Cerebellar cortex (tissue), 1 donor: ENCODE data around the gene ALOXE3.
A peak's percentile ranks its signal among the peaks of the same experiment; 100 is the strongest.
"Not testable (repeated sequence)": the region's sequence is repeated elsewhere in the genome, so short reads cannot be mapped to it uniquely, and the experiment has no call there.

Experiments used
- DNase-seq: peaks from one replicate; pipeline ENCODE4 v3.0.0-alpha.2; 2015; ENCODE audit warnings: low spot score

ALOXE3 gene

DNA sequence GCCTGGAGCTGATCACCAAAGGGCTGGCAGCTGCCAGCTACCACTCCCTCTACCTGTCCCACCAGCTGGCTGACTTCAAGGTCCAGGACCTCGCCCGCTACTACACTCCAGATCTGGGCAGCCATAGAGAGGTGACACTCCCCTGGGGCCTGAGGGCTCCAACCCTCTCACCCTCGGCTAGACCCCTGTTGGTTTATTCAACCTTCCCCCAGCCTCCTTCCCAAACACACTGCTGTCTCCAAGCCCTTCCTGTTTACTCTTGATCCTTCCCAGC, 48.8 kb downstream of the ALOXE3 start:
- no peak for DNase-seq

DNA sequence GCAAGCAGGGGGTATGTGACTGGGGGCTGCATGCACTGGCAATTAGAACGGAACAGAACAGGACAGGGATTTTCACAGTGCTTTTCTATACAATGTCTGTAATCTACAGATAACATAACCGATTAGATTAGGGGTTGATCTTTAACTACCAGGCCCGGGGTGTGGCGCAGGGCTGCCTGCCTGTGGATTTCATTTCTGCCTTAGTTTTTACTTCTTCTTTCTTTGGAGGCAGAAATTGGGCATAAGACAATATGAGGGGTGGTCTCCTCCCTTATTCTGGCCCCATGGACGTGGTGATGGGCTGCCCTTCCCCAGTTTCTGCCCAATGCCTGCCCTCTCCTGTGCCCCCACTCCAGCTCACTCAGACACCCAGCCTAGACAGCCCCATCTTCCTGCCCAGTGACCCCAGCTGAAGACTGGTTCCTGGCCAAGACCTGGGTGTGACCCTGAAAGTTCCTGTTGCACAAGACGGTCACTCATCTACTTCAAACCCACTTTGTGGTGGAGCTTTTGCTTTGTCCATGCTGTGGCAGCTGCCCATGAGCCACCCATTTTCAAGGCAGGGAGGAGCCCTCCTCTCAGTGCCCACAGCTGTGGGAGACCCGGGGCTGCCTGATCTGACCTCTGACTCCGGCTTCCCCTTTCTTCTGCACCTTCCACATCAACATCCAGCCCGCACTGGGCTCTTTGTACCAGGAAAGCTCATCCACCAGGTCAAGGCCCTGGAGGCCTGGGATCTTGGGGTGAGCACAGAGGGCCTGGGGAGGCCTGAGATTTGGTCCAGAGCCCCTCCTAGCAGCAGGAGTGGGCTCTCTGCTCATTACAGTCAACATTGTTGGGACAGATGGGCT, 49.4 kb downstream of the ALOXE3 start:
- no peak for DNase-seq

DNA sequence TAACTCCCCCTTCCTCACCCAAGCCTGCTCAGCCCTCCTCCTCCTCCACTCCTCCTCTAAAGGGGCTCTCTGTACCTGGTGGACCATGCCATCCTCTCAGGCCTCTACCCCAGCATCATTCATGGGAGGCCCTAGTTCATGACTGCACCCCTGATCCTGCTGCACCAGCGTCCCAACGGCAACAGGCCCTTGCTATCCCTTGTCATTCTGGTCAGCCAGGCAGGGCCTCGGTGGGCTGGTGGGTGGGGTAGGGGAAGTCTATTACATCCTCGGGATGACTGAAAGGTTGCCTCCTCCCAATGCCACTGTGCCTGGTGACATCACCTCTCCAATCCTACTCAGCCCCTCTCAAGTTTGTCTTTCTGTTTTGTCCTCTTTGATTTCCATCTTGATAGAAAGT, 50.5 kb downstream of the ALOXE3 start:
- no peak for DNase-seq

DNA sequence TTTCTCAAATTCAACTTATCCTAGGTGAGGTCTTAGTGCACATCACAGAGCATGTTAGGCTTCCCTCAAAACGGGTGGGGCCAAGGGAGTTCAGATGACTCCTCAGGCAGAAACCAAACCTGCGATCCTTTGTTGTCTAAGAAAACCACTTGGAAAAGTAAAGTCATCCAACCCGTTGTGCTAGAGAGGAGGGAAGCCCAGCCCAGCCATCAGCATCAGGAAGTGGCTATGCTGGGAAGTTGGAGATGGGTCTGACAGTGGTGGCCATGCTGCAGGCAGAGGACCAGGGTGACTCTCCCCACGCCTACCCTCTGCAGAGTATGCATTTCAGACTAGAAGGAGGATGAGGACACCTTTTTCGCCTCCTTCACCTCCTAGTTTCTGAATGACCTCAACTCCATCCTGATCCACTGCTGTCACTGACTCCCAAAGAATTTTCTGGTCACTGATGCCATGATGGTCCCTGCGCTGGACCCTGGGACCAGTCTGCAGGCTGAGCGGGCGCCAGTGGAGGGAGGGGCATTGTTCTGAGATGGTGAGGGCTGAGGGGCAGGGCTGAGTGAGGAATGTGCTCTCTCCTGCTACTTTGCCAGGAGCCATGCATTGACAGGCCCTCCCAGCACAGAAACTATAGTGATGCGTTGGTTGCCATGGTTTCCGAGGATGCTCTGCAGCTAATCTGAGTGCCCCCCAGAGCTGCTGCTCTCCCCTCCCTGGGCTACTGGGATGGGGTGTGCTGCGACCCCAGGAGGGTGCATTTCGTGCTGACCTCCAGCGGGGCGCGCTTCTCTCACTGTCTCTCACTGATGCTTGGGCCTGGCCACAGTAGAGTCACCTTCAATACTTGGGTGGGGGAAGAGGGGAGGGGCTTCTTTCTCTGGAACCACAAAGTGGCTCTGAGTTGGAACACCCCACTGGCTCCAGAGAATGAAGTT, 51.2 kb downstream of the ALOXE3 start:
- DNase-seq = no peak

DNA sequence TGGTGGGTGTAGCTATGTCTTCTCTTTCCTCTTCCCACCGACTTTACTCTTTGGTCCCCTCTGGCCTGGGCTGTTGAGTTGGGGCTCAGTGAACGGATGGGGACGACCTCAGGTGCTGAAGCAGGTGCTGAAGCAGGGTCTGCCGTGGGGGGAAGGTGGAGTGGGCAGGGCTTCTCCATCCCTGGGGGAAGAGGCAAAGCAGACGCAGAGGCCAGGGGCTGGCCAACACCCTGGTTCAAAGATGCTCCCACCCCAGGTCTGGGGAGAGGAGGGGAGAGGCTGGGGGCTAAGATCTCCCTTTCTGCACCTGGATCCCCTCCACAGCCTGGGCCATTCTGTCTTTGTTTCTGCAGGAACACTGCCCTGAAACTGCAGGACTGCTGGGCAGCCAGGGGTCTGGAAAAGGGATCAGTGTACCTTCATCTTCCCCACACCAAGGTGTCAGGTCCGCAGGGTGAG, 53.7 kb downstream of the ALOXE3 start:
- no peak for DNase-seq

DNA sequence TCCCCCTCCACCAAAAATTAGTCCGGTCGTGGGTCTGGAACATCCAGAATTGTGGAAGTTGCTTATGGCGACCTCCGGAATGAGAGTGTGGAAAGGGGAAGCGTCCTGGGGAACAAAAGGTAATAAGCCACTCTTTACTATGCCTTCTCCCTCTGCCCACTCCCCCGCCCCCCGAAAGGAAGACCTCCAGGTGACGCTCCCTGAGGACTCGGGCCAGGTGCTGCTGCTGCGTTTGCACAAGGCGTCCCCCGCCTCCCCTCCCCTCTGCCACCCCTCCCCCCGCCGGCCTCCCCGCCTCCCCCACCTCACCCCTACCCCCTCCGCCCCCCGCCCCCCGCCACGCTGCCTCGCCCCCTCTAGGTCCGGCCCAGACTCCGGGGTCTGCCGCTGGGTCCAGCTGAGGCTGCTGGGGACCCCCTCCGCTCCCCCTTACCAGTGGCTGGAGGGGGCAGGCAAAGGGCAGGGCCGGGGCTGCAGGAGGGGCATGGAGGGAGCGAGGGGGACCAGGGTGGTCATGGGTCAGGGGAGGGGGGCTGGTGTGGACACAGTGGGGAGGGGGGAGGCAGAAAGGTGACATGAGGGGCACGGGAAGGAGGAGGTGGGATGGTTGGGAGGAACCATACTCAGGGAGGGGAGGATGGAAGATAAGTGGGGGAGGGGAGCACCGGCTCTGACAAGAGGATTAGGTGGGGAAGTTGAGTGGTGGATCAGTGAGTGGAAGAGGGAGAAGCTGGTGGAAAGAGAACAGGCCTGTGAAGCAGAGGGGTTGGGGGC, 54.4 kb downstream of the ALOXE3 start:
- no peak for DNase-seq

DNA sequence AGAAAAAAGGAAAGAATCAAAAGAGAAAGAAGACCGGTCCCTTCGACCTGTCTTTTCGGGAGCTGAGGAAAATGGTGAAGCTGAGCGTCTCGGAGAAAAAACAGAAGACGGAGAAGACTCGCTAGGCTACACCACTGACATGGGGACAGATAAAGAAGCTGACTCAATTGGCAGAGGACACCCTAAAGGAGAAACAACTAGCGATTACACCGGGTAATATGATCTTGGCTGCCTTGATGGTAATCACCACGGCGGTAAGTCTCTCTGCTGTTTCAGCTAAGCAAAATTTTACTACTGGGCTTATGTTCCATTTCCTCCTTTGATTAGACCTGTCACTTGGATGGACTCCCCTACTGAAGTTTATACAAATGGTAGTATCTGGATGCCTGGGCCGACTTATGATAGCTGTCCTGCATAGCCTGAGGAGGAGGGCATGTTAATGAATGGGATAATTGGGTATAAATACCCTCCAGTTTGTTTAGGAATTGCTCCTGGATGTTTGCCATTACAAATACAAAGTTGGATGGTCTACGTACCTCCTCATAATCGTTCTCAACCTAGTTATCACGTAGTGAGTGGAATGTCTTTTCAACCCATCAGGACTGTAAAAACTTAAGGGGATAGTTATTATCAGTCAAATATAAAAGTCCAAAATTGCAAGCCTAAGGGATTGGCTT, 55.4 kb downstream of the ALOXE3 start:
- DNase-seq = no peak

DNA sequence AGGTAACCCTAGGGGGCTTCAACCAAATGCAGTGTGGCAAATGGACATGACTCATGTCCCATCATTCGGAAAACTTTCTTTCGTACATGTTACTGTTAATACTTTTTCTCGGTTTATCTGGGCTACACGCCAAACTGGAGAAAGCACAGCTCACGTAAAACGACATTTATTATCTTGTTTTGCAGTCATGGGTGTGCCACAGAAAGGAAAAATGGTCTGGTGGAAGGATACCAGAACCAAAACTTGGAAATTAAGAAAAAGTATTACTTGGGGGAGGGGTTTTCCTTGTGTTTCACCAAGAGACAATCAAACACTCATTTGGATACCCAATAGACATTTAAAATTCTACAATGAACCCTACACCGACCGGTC, 55.9 kb downstream of the ALOXE3 start:
- DNase-seq = no peak

DNA sequence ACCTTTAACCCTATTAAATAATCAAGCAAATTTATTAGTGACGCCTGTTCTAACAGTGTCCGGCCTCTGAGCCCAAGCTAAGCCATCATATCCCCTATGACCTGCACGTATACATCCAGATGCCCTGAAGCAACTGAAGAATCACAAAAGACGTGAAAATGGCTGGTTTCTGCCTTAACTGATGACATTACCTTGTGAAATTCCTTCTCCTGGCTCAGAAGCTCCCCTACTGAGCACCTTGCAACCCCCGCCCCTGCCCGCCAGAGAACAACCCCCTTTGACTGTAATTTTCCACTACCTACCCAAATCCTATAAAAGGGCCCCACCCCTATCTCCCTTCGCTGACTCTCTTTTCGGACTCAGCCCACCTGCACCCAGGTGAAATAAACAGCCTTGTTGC, 56.5 kb downstream of the ALOXE3 start:
- not testable (repeated sequence) for DNase-seq

DNA sequence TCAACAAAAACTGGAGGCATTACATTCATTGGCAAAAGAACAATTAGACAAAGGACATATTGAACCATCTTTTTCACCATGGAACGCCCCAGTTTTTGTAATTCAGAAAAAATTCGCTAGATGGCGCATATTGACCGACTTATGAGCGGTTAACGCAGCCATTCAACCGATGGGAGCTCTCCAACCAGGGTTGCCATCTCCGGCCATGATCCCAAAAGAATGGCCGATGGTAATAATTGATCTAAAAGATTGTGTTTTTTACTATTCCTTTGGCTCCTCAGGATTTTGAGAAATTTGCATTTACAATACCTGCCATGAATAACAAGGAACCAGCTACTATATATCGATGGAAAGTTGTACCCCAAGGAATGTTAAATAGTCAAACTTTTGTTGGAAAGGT, 58.0 kb downstream of the ALOXE3 start:
- DNase-seq = peak; percentile 86

DNA sequence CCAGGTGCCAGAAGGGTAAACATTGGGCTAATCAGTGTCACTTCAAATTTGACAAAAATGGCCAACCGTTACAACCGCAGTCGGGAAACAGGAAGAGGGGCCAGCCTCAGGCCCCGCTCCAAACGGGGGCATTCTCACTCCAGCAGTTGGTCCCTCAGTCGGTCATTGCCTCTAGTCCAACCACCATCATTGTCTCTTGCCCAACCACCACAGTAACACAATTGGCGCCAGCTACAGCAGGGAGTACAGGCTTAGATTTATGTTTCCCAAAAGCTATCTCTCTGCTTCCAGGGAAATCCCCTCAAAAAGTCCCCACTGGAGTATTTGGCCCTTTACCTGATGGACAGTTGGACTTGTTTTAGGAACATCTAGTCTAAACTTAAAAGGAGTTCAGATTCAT, 59.2 kb downstream of the ALOXE3 start:
- no peak for DNase-seq

DNA sequence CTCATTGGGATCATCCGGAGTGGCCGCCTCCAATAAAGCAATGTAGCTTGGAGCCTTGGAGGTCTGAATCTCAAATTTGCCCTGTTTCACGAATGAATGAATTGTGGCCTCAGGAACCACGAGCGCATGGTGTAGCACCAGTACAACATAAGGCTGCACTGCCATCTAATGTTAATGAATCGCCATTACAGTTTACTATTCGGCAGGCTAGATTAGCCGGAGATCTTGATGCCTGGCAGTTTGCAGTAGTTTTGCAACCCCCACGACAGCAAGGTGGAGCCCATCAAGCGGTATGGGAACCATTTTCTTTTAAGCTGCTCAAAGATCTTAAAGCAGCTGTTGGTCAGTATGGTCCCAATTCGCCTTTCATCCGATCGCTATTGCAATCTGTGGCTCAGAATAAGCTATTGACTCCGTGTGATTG, 60.6 kb downstream of the ALOXE3 start:
- peak; percentile 88 for DNase-seq

DNA sequence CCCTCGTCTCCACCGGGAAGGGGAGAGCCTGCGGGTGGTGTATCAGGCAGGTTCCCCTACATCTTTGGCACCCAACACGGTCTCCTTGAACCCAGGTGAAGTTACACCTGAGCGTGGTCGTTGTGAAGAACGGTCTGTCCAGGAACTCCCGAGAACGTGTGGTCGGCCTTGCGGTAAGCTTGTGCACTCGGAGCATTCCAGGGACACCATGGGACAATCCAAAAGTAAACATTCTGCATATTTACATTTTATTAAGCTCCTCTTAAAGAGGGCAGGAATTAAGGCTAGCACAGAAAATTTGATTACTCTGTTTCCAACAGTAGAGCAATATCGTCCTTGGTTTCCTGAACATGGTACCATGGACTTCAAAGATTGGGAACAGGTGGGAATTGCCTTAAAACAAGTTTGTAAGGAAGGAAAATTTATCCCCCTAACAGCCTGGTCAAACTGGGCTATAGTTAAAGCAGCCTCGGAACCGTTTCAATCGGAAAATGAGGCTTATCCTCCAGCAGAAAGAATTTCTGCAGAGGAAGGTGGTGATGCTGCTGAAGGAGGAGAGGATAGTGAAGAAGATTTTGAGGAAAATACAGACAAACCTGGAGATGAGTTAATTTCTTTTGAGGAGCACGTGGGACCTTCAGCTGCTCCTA, 61.2 kb downstream of the ALOXE3 start:
- no peak for DNase-seq

DNA sequence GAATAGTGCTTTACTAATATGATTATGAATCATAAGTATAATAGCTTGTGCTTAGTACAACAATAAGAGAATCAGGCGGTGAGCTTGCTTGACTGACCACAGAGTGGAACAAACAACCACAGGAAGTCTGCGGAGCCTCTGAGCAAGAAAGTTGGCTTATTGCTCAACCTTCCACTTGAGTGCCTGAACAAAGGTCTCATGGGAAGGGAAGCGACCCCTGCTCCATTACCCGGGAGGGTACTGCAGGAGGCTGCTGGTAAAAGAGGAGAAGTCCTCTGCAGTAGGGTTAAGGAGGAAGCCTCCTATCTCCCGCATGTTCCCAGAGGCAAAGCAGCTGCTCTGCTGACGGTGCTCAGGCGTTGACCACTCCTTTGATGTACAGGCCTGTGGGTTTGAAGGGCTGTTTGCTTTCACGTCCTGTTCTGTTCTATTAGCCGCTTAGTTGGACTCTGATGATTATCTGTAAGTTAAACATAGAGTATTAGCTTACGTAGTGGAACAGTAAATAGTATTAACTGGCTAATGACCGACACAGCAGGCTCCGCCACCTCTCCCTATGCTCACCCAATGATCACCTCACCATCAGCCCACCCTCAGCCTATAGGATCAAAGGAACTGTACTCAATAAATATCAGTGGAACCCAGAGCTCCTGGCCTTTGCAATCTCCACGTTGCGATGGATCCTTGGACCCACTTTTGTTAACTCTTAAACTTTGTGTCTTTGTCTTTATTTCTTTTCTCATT, 61.9 kb downstream of the ALOXE3 start:
- no peak for DNase-seq

DNA sequence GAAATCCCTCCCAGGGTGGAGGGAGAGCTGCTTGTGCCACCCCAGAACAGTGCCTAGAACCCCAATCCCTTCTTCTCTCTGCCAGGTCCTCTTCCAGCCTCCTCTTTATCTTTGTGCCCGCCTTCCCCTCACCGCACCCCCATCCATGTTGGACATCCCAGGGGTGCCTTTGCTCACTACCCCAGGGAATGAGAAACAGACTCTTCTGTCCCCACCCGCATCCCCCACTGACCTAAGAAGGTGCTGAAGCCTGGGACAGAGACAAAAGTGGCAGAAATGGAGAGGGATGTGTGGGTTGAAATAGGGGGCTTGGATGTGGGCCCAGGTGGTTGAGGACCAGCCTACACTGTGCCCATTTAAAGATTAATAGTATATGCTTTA, 62.5 kb downstream of the ALOXE3 start:
- no peak for DNase-seq

DNA sequence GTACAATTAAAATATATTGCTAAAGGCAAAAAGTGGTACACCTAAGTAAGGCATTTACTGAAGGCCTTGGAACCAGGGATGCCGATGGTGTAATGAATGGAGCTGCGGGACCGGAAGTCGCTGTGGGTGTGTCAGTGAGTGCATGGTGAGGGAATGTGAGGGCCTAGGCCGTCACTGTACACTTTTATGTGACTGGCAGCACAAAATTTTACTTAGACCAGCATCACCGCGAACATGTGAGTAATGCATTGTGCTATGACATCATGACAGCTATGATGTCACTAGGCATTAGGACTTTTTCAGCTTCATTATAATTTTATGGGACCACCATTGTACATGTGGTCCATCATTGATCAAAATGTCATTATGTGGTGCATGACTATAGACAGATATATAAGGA, 64.7 kb downstream of the ALOXE3 start:
- DNase-seq = no peak

DNA sequence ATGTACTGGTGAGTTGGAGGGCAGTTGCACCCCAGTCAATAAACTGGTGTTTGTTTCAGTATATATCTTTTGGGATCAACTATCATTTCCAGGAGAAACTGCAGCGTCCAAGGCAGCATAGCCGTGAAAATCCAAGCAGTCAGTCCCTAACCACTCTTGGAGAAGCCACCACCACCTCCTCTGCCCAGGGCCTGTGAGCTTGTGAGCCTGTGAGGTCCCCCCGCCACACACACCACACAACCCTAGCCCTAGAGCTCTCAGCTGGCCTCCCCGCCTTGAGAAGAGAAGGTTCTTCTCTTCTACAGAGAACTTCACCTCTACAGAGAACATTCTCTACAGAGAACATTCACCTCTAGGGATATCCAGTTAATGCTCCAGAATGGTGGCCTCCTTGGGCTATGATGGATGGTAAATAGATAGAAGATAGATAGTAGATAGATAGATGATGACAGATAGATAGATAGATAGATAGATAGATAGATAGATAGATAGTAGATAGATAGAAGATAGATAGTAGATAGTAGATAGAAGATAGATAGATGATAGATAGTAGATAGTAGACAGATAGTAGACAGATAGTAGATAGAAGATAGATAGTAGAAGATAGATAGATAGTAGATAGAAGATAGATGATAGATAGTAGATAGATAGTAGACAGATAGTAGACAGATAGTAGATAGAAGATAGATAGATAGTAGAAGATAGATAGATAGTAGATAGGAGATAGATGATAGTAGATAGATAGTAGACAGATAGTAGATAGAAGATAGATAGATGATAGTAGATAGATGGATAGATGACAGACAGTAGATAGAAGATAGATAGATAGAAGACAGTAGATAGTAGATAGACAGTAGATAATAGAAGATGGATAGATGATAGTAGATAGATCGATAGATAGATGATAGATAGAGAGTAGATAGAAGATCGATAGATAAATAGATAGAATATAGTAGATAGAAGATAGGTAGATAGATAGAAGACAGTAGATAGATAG, 65.8 kb downstream of the ALOXE3 start:
- no peak for DNase-seq

DNA sequence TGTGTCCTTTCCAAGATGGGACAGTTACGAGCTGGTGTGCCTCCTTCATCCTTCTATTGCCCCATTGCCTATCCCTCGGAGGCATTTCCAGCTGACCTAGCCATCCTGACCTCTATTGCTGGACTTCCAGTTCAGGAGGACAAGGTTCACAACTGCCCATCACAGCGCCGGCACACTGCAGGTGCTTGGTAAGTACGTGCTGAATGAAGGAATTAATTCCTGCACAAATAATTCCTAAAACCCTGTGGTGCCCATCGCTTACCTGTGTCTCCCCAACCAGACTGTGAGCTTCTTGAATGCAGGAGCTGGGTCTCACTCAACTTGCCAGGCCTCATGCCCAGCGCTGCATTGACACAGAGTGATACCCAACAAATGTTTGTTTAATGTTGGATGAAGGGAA, 66.5 kb downstream of the ALOXE3 start:
- no peak for DNase-seq

DNA sequence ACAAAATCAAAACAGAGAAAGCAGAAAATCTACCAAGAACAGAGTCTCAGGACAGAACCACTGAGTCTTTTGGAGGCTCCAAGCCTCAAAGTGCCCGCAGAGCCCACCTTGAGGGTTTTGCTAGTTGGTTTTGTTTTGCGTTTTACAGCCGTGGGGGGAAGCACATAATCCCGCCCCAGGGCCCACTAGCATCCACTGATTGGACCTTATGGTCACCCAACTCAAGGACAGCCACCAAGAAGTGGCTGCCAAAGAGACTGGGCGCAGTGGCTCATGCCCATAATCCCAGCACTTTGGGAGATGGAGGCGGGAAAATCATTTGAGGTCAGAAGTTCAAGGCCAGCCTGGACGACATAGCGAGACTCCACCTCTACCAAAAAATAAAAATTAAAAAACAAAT, 69.6 kb downstream of the ALOXE3 start:
- DNase-seq = no peak
